H9 (cell line): Measurements from ENCODE around the gene ESM1. TPM values are rescaled to one million over a fixed set of nuclear protein-coding genes. Genes with fewer than 3 reads are reported as not detected.

Source experiments
- DNase-seq: peaks from one replicate; pipeline ENCODE4 v3.0.0-alpha.2; 2017
- H2AFZ ChIP-seq: one replicate; pipeline ENCODE4 v1.6.1; 2013; ENCODE audit warnings: mild to moderate bottlenecking, low read length, control low read depth, moderate library complexity
- H2AK5ac ChIP-seq: 2 replicates; pipeline ENCODE4 v1.6.1; 2013; ENCODE audit warnings: low read length, control low read depth, mixed read lengths; ENCODE audit not compliant: insufficient read length
- H2BK120ac ChIP-seq: one replicate; pipeline ENCODE4 v1.6.1; 2013; ENCODE audit warnings: low read depth, mild to moderate bottlenecking, low read length, control low read depth, inconsistent platforms; ENCODE audit not compliant: poor library complexity, severe bottlenecking
- H2BK12ac ChIP-seq: 2 replicates; pipeline ENCODE4 v1.6.1; 2013; ENCODE audit warnings: low read length, control low read depth, mixed read lengths, low read depth; ENCODE audit not compliant: insufficient read length
- H2BK15ac ChIP-seq: 2 replicates; pipeline ENCODE4 v1.6.1; 2013; ENCODE audit warnings: low read depth, low read length, control low read depth
- H2BK20ac ChIP-seq: one replicate; pipeline ENCODE4 v1.6.1; 2013; ENCODE audit warnings: low read depth, mild to moderate bottlenecking, low read length, control low read depth, inconsistent platforms; ENCODE audit not compliant: poor library complexity, severe bottlenecking
- H2BK5ac ChIP-seq: 2 replicates; pipeline ENCODE4 v1.6.1; 2013; ENCODE audit warnings: low read length, control low read depth, mixed read lengths; ENCODE audit not compliant: insufficient read length
- H3K14ac ChIP-seq: 2 replicates; pipeline ENCODE4 v1.6.1; 2013; ENCODE audit warnings: low read length, control low read depth; ENCODE audit not compliant: insufficient read depth
- H3K18ac ChIP-seq: 2 replicates; pipeline ENCODE4 v1.6.1; 2013; ENCODE audit warnings: low read depth, mild to moderate bottlenecking, mixed read lengths, low read length, control low read depth; ENCODE audit not compliant: insufficient read length
- H3K23ac ChIP-seq: 2 replicates; pipeline ENCODE4 v1.6.1; 2013; ENCODE audit warnings: low read length, control low read depth, mixed read lengths, low read depth; ENCODE audit not compliant: insufficient read length
- H3K23me2 ChIP-seq: 2 replicates; pipeline ENCODE4 v1.6.1; 2013; ENCODE audit warnings: low read depth, mild to moderate bottlenecking, mixed read lengths, low read length, control low read depth; ENCODE audit not compliant: insufficient read length, poor library complexity, severe bottlenecking
- H3K27ac ChIP-seq: 2 replicates; pipeline ENCODE4 v1.5.1; 2013; ENCODE audit warnings: low read length, control low read depth, mixed read lengths, low read depth; ENCODE audit not compliant: insufficient read length
- H3K27me3 ChIP-seq: 2 replicates; pipeline ENCODE4 v1.6.1; 2013; ENCODE audit warnings: low read length, control low read depth, inconsistent platforms; ENCODE audit not compliant: insufficient read depth
- H3K4ac ChIP-seq: 2 replicates; pipeline ENCODE4 v1.6.1; 2013; ENCODE audit warnings: low read depth, mild to moderate bottlenecking, control low read depth, inconsistent platforms, low read length, moderate library complexity
- H3K4me1 ChIP-seq: 2 replicates; pipeline ENCODE4 v1.6.1; 2013; ENCODE audit warnings: low read length, control low read depth, inconsistent platforms; ENCODE audit not compliant: insufficient read depth
- H3K4me2 ChIP-seq: 2 replicates; pipeline ENCODE4 v1.6.1; 2013; ENCODE audit warnings: low read length, control low read depth, mixed read lengths; ENCODE audit not compliant: insufficient read length, insufficient read depth
- H3K56ac ChIP-seq: 2 replicates; pipeline ENCODE4 v1.6.1; 2013; ENCODE audit warnings: low read depth, mild to moderate bottlenecking, mixed read lengths, low read length, control low read depth; ENCODE audit not compliant: insufficient read length
- H3K79me1 ChIP-seq: 2 replicates; pipeline ENCODE4 v1.6.1; 2013; ENCODE audit warnings: low read depth, mild to moderate bottlenecking, moderate library complexity, low read length, control low read depth, inconsistent platforms; ENCODE audit not compliant: insufficient read depth, poor library complexity, severe bottlenecking
- H3K79me2 ChIP-seq: 2 replicates; pipeline ENCODE4 v1.6.1; 2013; ENCODE audit warnings: low read length, control low read depth, inconsistent platforms; ENCODE audit not compliant: insufficient read depth
- H3K9ac ChIP-seq: 2 replicates; pipeline ENCODE4 v1.6.1; 2013; ENCODE audit warnings: low read length, control low read depth, mixed read lengths; ENCODE audit not compliant: insufficient read length; ENCODE audit errors: extremely low read depth
- H3K9me3 ChIP-seq: one replicate; pipeline ENCODE4 v1.6.1; 2013; ENCODE audit warnings: low read depth, low read length, inconsistent platforms; ENCODE audit not compliant: control insufficient read depth
- H3T11ph ChIP-seq: one replicate; pipeline ENCODE4 v1.6.1; 2013; ENCODE audit warnings: mild to moderate bottlenecking, low read length, control low read depth, inconsistent platforms
- H4K20me1 ChIP-seq: one replicate; pipeline ENCODE4 v1.6.1; 2013; ENCODE audit not compliant: control insufficient read depth, insufficient read length, insufficient read depth
- H4K5ac ChIP-seq: 2 replicates; pipeline ENCODE4 v1.6.1; 2013; ENCODE audit warnings: low read depth, mild to moderate bottlenecking, mixed read lengths, low read length, control low read depth; ENCODE audit not compliant: insufficient read length
- H4K8ac ChIP-seq: replicated peaks from 2 replicates; pipeline ENCODE4 v1.6.1; 2013; ENCODE audit warnings: low read length, control low read depth, mixed read lengths, low read depth; ENCODE audit not compliant: insufficient read length
- H4K91ac ChIP-seq: 2 replicates; pipeline ENCODE4 v1.6.1; 2013; ENCODE audit warnings: low read depth, mild to moderate bottlenecking, moderate library complexity, mixed read lengths, low read length, control low read depth; ENCODE audit not compliant: insufficient read length
- H3K27ac Mint-ChIP-seq, 3 experiments: 2 replicates in 2 of 3; 3 replicates in 1 of 3; pipeline ENCODE4 v1.8.0; 2020 to 2021; ENCODE audit warnings: mixed read lengths in 3 of 3, mild to moderate bottlenecking in 1 of 3, moderate library complexity in 1 of 3
- H3K27me3 Mint-ChIP-seq: 2 replicates; pipeline ENCODE4 v1.8.0; 2021; ENCODE audit warnings: low read depth, mild to moderate bottlenecking, moderate library complexity, mixed read lengths
- H3K36me3 Mint-ChIP-seq, 3 experiments: 2 replicates in 2 of 3; 3 replicates in 1 of 3; pipeline ENCODE4 v1.8.0; 2020 to 2021; ENCODE audit warnings: low read depth in 3 of 3, mixed read lengths in 3 of 3; ENCODE audit not compliant: insufficient read depth in 1 of 3
- H3K4me1 Mint-ChIP-seq, 2 experiments: 2 replicates each; pipeline ENCODE4 v1.8.0; 2020; ENCODE audit warnings: mixed read lengths in 2 of 2
- H3K4me3 Mint-ChIP-seq, 2 experiments: 2 replicates in 1 of 2; 3 replicates in 1 of 2; pipeline ENCODE4 v1.8.0; 2020 to 2021; ENCODE audit warnings: mild to moderate bottlenecking in 2 of 2, mixed read lengths in 2 of 2, moderate library complexity in 1 of 2
- H3K9me3 Mint-ChIP-seq, 2 experiments: 2 replicates in 1 of 2; 3 replicates in 1 of 2; pipeline ENCODE4 v1.8.0; 2020; ENCODE audit warnings: mild to moderate bottlenecking in 2 of 2, mixed read lengths in 2 of 2, moderate library complexity in 1 of 2
- WGBS: extraction: QIAGEN DNeasy Blood & Tissue Kit; methylation state at CpG from one replicate; pipeline ENCODE4 v1.1.7; 2013; ENCODE audit warnings: missing lambda C conversion rate, low lambda C conversion rate, mixed read lengths; ENCODE audit not compliant: insufficient read length; ENCODE audit errors: extremely low coverage; 5-methylcytosine and 5-hydroxymethylcytosine counted together
- total RNA-seq: library from RNA; stranded (reverse); gene quantifications from 2 replicates; pipeline ENCODE4 v1.2.1, GENCODE V29; 2021
- TF ChIP-seq, protein P1 (sequence below): fragments of 200-600 bp; sonication (generic); conservative IDR thresholded peaks from 3 replicates; pipeline ENCODE4 v1.8.0; 2021; ENCODE audit warnings: antibody characterized with exemption, mild to moderate bottlenecking

Gene ESM1
- total RNA-seq, 1 experiment from 2014 or later, result not detected

DNA sequence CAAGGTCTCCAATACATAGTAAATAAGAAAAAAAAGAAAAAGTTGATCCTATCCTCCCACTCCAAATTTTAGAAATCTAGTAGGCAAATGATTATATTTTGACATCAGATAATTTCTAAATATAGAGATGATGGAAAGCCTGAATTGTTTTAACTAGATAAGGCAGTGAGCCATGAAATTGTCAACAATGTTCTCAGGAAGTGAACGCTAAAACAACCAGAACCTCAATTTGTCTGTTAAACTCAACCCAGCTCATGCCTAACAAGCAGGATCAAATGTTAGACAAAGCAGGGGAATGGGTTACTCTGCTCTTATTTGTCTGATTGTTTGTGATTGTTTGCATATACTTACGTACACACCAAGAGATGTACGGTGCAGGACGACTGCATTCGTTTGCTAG, 49.2 kb downstream of the ESM1 start:
- Histone ChIP-seq H3K18ac (no peak overlapping the region), H3K23ac (no peak overlapping the region), H3K4ac (no peak overlapping the region), H2AFZ (no peak overlapping the region), H3K23me2 (no peaks in the 10 kb centered on the region), H3T11ph (no peak overlapping the region), H3K56ac (no peak overlapping the region), H4K8ac (no peak overlapping the region), H2AK5ac (no peak overlapping the region), H2BK120ac (no peak overlapping the region), H3K79me2 (no peaks in the 10 kb centered on the region), H3K9me3 (no peaks in the 10 kb centered on the region), H2BK15ac (no peak overlapping the region), H2BK5ac (no peak overlapping the region), H4K20me1 (no peaks in the 10 kb centered on the region), H3K27ac (no peak overlapping the region), H3K79me1 (no peaks in the 10 kb centered on the region), H3K9ac (no peak overlapping the region), H3K4me2 (no peak overlapping the region), H4K91ac (no peak overlapping the region), H2BK20ac (no peak overlapping the region), H2BK12ac (no peak overlapping the region), H4K5ac (no peak overlapping the region), H3K4me1 (peaks cover 3% of the 10 kb centered on the region; the same call in 1 of the 2 replicates), H3K14ac (no peak overlapping the region), H3K27me3 (no peaks in the 10 kb centered on the region)
- no peak overlapping the region for H3K27ac Mint-ChIP-seq
- H3K36me3 Mint-ChIP-seq, result no peaks in the 10 kb centered on the region
- H3K9me3 Mint-ChIP-seq, result 0 out of 5 replicates have a peak, but pooled peaks cover 0 to 2% of the 10 kb centered on the region in 2 experiments
- no CpG with 5 or more reads among the region's 5 CpGs for WGBS
- H3K27me3 Mint-ChIP-seq, result no peaks in the 10 kb centered on the region; the same call in 1 of the 2 replicates
- DNase-seq, result no peak
- peaks cover 12 to 17% of the 10 kb centered on the region in 2 experiments for H3K4me1 Mint-ChIP-seq
- no peak overlapping the region for H3K4me3 Mint-ChIP-seq
- TF ChIP-seq, protein P1, sequence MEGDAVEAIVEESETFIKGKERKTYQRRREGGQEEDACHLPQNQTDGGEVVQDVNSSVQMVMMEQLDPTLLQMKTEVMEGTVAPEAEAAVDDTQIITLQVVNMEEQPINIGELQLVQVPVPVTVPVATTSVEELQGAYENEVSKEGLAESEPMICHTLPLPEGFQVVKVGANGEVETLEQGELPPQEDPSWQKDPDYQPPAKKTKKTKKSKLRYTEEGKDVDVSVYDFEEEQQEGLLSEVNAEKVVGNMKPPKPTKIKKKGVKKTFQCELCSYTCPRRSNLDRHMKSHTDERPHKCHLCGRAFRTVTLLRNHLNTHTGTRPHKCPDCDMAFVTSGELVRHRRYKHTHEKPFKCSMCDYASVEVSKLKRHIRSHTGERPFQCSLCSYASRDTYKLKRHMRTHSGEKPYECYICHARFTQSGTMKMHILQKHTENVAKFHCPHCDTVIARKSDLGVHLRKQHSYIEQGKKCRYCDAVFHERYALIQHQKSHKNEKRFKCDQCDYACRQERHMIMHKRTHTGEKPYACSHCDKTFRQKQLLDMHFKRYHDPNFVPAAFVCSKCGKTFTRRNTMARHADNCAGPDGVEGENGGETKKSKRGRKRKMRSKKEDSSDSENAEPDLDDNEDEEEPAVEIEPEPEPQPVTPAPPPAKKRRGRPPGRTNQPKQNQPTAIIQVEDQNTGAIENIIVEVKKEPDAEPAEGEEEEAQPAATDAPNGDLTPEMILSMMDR, result no peak
